GM12878 (cell line): Measurements from ENCODE around the gene ENDOV. TPM values are rescaled to one million over a fixed set of nuclear protein-coding genes. Genes with fewer than 3 reads are reported as not detected.

Source experiments
- ATAC-seq: fragments of 200-7000 bp; cut with Tn5 transposase; 3 replicates; pipeline ENCODE4 v1.9.1; 2020; ENCODE audit warnings: mild to moderate bottlenecking, moderate library complexity
- BruUV-seq: library from RNA; stranded (reverse); fragments of 400-500 nt; replicated peaks from 2 replicates; lab custom pipeline; 2021; lab: Mats Ljungman, UMichigan
- CTCF ChIA-PET: fragments of 300-600 bp; sonication (Branson Sonifier 250); formaldehyde crosslinking; extraction: SDS; loops from one replicate; lab custom pipeline; 2021; ENCODE audit warnings: inconsistent platforms; lab: Yijun Ruan, JAX
- POLR2A ChIA-PET: fragments of 350-600 bp; formaldehyde crosslinking; extraction: SDS; loops from one replicate; lab custom pipeline; 2021; ENCODE audit warnings: inconsistent platforms; lab: Charles Lee
- RAD21 ChIA-PET: fragments of 300-600 bp; sonication (Branson Sonifier 250); formaldehyde crosslinking; loops from one replicate; lab custom pipeline; 2023; ENCODE audit warnings: antibody characterized with exemption; ENCODE audit not compliant: unreplicated experiment; lab: Charles Lee
- SMC1A ChIA-PET: fragments of 300-600 bp; sonication (Branson Sonifier 250); formaldehyde crosslinking; loops from one replicate; lab custom pipeline; 2023; ENCODE audit not compliant: unreplicated experiment, uncharacterized antibody; lab: Charles Lee
- DNase-seq: peaks from one replicate; pipeline ENCODE4 v3.0.0-alpha.2; 2011; ENCODE audit warnings: low read depth, low spot score
- FAIRE-seq: peaks from 3 replicates; lab custom pipeline; 2011; peaks lifted over from hg19 to GRCh38; lab: Jason Lieb, UNC
- H2AFZ ChIP-seq: 2 replicates; pipeline ENCODE4 v1.6.0; 2011; ENCODE audit warnings: low read depth, low read length, control low read depth; ENCODE audit not compliant: control insufficient read depth
- H3K27ac ChIP-seq: 2 replicates; pipeline ENCODE4 v1.5.1; 2011; ENCODE audit warnings: control low read depth; ENCODE audit not compliant: control insufficient read depth, insufficient read depth
- H3K27me3 ChIP-seq, 2 experiments: replicated peaks in 1 of 2; 2 replicates each; pipeline versions ENCODE4 v1.6.0 to v1.6.1; 2011; ENCODE audit warnings: low read length in 1 of 2; ENCODE audit not compliant: control insufficient read depth in 2 of 2, insufficient read depth in 2 of 2
- H3K36me3 ChIP-seq, 2 experiments: 2 replicates each; pipeline ENCODE4 v1.5.1; 2011; ENCODE audit warnings: low read length in 1 of 2; ENCODE audit not compliant: control insufficient read depth in 2 of 2, insufficient read depth in 2 of 2
- H3K4me1 ChIP-seq: 2 replicates; pipeline ENCODE4 v1.6.1; 2011; ENCODE audit warnings: mild to moderate bottlenecking, low read length, moderate library complexity, mixed read lengths; ENCODE audit not compliant: control insufficient read depth, insufficient read depth
- H3K4me2 ChIP-seq: 2 replicates; pipeline ENCODE4 v1.6.0; 2011; ENCODE audit warnings: control low read depth; ENCODE audit not compliant: control insufficient read depth, insufficient read depth
- H3K4me3 ChIP-seq: fragments of 200-600 bp; sonication (generic); 2 replicates; pipeline ENCODE4 v1.5.1; 2016
- H3K79me2 ChIP-seq: 2 replicates; pipeline ENCODE4 v1.6.0; 2011; ENCODE audit warnings: low read length; ENCODE audit not compliant: control insufficient read depth, insufficient read depth
- H3K9ac ChIP-seq: 2 replicates; pipeline ENCODE4 v1.8.0; 2011; ENCODE audit warnings: low read length, control low read depth, mixed read lengths; ENCODE audit not compliant: control insufficient read depth, insufficient read depth
- H3K9me3 ChIP-seq: replicated peaks from 3 replicates; pipeline ENCODE4 v1.5.1; 2011; ENCODE audit warnings: mild to moderate bottlenecking, low read length; ENCODE audit not compliant: control insufficient read depth, insufficient read depth
- H4K20me1 ChIP-seq: 2 replicates; pipeline ENCODE4 v1.6.0; 2011; ENCODE audit not compliant: control insufficient read depth, insufficient read depth
- BMI1 ChIP-seq: fragments of 450-650 bp; IDR thresholded peaks from 2 replicates; pipeline ENCODE4 v1.6.1; 2016; ENCODE audit warnings: mild to moderate bottlenecking, moderate library complexity, borderline replicate concordance
- HDAC2 ChIP-seq: fragments of 200-600 bp; sonication (generic); IDR thresholded peaks from 2 replicates; pipeline ENCODE4 v1.6.1; 2017
- MYB ChIP-seq: fragments of 150-350 bp; IDR thresholded peaks from 2 replicates; pipeline ENCODE4 v1.6.1; 2014; ENCODE audit warnings: mild to moderate bottlenecking, low read depth, low read length, borderline replicate concordance
- WGBS: methylation state at CpG from one replicate; pipeline ENCODE4 v1.1.6; 2016; ENCODE audit warnings: low lambda C conversion rate; ENCODE audit not compliant: insufficient replicate concordance, insufficient coverage; ENCODE audit errors: missing lambda C conversion rate; 5-methylcytosine and 5-hydroxymethylcytosine counted together
- in situ Hi-C: fragments of 300-500 bp; cut with MboI; formaldehyde crosslinking; loops from 9 replicates; pipeline ENCODE4 v1.14.3; 2018; ENCODE audit warnings: mixed read lengths
- intact Hi-C: fragments of 100-400 bp; cut with micrococcal nuclease; formaldehyde crosslinking; loops from one replicate; pipeline ENCODE4 v1.14.2; 2022; ENCODE audit not compliant: unreplicated experiment
- polyA plus RNA-seq, 11 experiments: library from polyadenylated mRNA; depleted of rRNA in 4 of 11; unstranded in 6 of 11; stranded (reverse) in 5 of 11; fragments of >200 nt; fragmentation: Nextera tagmentation in 4 of 11; fragmentation: Illumina TruSeq in 1 of 11; extraction: Ambion mirVana in 4 of 11; extraction: Trizol in 1 of 11; gene quantifications; 1 replicate in 1 of 11; 2 replicates in 10 of 11; pipeline versions ENCODE4 v1.2.1 to v1.2.3, GENCODE V29; 2011 to 2016; ENCODE audit warnings: inconsistent platforms in 2 of 11, missing spikeins in 2 of 11, low read depth in 1 of 11
- total RNA-seq, 4 experiments: library from RNA; depleted of rRNA in 3 of 4; stranded (reverse); fragments of >200 nt in 3 of 4; fragmentation: Illumina TruSeq in 1 of 4; extraction: Trizol in 1 of 4; gene quantifications; 2 replicates each; pipeline versions ENCODE4 v1.2.1 to v1.2.3, GENCODE V29; 2013 to 2021
- TF ChIP-seq, protein P1 (sequence below): IDR thresholded peaks from 2 replicates; pipeline ENCODE4 v1.6.1; 2012; ENCODE audit warnings: low read length, inconsistent platforms

Gene ENDOV
- total and polyA plus RNA-seq, 10 of the 15 experiments (the other 5 are each of a cell fraction or from before 2014, with no cell fraction given), result 0.63 to 11.9 (median 8.1) TPM

DNA sequence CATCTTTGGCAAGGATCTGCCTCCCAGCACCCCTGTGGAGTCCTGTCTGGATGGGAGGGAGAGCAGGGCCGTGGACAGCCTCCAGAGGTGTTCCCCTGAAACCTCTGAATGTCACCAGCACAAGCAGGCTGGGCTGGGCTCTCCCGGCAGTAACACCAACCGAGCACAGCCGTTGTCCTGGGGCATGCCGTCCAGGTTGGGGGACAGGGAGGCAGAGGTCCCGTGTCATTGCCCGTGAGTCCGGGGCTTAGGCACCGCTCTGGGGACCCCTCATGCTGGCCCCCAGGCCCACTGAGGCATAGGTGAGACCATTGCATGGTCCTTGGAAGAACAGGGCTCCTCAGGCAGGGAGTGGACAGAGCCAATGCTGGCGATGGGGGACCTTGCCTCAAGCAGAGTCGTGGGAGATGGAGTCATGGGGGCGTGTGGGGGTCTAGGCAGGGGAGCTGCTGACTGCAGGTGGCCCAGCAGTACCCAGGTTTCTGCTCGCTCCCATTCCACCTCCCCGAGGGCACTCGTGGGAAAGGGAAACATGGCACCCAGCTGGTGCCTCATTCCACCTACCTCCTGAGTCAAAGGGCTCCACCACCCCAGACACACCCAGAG, 17.5 kb downstream of the ENDOV start (continued):
- TF ChIP-seq, protein P1, sequence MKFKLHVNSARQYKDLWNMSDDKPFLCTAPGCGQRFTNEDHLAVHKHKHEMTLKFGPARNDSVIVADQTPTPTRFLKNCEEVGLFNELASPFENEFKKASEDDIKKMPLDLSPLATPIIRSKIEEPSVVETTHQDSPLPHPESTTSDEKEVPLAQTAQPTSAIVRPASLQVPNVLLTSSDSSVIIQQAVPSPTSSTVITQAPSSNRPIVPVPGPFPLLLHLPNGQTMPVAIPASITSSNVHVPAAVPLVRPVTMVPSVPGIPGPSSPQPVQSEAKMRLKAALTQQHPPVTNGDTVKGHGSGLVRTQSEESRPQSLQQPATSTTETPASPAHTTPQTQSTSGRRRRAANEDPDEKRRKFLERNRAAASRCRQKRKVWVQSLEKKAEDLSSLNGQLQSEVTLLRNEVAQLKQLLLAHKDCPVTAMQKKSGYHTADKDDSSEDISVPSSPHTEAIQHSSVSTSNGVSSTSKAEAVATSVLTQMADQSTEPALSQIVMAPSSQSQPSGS, result no peak
- no peak for TF ChIP-seq MYB
- TF ChIP-seq, all 136 proteins: peak for 0

DNA sequence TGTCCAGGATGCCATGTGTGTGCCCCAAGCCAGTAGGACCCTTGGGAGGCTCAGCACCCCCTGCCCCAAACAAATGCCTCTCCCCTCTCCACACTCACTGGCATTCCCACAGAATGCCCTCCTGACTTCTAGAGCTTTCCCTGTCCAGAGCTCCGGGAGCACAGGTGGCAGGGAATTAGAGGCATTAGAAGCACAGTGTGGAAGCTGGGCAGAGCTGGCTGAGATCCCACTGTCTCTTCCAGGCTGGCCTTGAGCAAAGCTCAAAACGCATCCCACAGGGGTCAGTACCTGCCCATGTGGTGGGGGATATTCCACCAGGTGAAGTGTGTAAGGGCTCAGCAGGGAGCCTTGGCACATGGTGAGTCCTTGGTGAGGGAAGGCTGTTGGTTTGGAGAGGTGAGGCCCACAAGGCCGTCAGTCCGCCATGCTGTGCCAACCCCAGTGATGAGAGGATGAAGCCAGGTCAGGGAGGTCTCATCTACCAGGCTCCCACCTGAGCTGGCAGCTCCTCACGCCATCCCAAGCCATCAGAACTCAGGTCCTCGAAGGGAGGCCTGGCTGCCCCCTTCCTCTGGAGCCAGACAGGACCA, 18.1 kb downstream of the ENDOV start:
- intact Hi-C loops, result no loop called here
- BruUV-seq, result no TSS peak
- ATAC-seq (no peak), DNase-seq (no peak), FAIRE-seq (no peak)
- ChIA-PET CTCF (no interaction called here), SMC1A (no interaction called here), RAD21 (no interaction called here), POLR2A (no interaction called here)
- Histone ChIP-seq H3K4me3 (no peak overlapping the region), H4K20me1 (no peaks in the 10 kb centered on the region), H3K9ac (no peak overlapping the region), H3K4me2 (no peak overlapping the region), H3K27me3 (no peaks in the 10 kb centered on the region; a peak in 1 of 4 replicates), H2AFZ (no peak overlapping the region), H3K9me3 (no peaks in the 10 kb centered on the region), H3K27ac (no peak overlapping the region), H3K4me1 (no peaks in the 10 kb centered on the region), H3K36me3 (no peaks in the 10 kb centered on the region), H3K79me2 (no peaks in the 10 kb centered on the region)
- whole genome bisulfite sequencing, result 27% methylated on average over 6 of the region's 6 CpGs
- TF ChIP-seq BMI1, result no peak
- TF ChIP-seq HDAC2, result no peak
- in situ Hi-C loops, result no loop called here
